Stimulated activated CD4-positive, alpha-beta T cell treated with anti-CD3 and anti-CD28 coated beads, Interleukin-1b, Interleukin-23, amount 100 ng/mL, for 24 hours (primary cell): Measurements from ENCODE around the gene GANC.
"Not testable (repeated sequence)": the region's sequence is repeated elsewhere in the genome, so short reads cannot be mapped to it uniquely, and the experiment has no call there.

Experiments used
- DNase-seq, 4 experiments: peaks; one replicate each; pipeline ENCODE4 v3.0.0-alpha.2; 2020; ENCODE audit warnings: low read depth in 4 of 4, low spot score in 1 of 4

GANC gene

DNA sequence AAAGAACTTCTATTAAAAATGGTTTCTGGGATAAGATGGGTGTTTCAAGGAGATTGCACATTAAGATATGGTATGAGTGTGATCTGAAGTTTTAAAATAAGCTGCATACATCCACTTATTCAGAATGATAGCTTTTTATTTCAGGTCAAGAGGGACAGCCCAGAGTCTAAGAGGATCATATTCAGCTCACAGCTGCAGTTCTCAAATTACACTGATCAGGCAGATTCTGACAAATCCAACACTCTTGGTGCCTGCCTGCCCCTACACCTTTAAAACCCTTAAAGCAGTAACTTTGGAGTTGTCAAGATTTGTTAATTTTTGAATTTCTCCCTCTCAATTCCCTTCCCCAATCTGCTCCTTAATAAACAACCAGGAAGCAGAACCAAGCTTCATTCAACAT is 9.3 kb downstream of the GANC start:
- DNase-seq, result no peak

- no peak for DNase-seq
Measured at GRCh38 chr15:42282926-42283325, 9.9 kb downstream of the GANC start.

- no peak for DNase-seq
Measured at GRCh38 chr15:42283671-42284070, 10.7 kb downstream of the GANC start.

DNA sequence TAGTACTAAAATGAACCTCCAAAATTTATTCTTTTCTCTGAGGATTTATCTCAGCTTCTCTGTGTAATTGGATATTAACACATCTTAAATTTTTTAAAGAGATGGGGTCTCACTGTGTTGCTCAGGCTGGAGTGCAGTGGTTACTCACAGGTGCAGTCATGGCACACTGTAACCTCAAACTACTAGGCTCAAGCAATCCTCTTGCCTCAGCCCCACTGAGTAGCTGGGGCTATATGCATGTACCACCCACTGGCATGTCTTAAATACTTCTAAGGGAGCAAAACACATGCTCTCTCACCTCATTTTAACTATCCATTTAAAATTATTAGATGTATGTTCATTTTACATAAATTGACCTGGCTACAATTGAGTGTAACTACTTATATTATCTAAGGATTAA is 11.6 kb downstream of the GANC start:
- DNase-seq, result no peak

GRCh38 chr15:42285034-42285433 is 12.0 kb downstream of the GANC start:
- DNase-seq, result no peak

GRCh38 chr15:42286445-42287029 is 13.5 kb downstream of the GANC start:
- no peak for DNase-seq

DNA sequence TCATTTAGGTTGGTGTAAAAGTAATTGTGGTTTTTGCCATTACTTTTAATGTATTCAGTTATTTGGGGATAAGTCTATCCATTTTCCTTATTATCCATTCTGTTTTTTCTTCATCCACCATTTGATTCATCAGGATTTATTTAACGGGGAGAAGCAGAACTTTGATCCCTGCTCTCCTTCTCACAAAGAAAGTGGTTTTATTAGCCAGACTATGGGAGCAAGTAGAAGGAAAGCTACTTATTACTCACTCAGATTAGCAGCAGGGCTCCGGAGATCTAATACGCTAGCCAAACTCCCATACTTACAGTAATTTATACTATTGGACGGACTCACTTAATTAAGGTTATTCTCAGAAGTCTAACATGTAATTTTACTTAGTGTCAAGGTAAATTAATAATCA is 14.9 kb downstream of the GANC start:
- no peak for DNase-seq

DNA sequence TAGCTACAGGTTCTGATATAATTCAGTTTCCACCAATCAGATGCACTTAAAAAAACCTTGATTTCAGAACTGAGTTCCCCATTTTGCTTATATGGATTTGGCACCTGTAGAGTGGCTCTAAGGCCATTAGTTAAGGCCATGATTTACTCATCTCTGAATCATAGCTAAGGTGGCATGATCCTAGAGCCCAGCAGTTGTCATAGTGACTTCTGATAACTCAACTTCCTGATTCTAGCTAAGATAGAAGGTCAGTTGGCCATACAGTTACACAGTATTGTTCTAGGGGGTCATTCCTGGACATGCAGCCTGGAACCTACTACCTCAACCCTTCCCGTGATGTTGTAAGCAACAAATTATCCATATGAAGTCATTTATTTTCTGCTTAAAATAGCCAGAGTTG is 16.2 kb downstream of the GANC start:
- DNase-seq, result no peak

- DNase-seq, result not testable (repeated sequence)
Measured at GRCh38 chr15:42301004-42301403, 28.0 kb downstream of the GANC start.

- DNase-seq, result no peak
Measured at GRCh38 chr15:42306681-42307080, 33.7 kb downstream of the GANC start.

DNA sequence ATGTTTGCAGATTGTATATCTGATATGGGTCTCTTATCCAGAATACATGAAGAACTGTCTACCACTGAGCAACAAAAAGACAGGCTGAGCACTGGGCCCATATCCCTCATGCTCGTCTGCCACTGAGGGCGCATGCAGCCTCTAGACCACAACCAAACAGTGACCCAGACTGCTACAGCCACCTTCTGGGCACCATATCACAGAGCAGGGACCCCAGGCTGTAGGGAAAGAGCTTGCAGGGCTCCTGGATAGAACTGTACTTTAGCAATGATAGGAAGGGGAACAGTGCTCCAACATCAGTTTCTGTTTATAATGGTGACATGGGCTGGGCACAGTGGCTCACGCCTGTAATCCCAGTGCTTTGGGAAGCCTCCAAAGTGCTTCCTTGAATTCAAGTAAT is 40.5 kb downstream of the GANC start:
- no peak for DNase-seq

DNA sequence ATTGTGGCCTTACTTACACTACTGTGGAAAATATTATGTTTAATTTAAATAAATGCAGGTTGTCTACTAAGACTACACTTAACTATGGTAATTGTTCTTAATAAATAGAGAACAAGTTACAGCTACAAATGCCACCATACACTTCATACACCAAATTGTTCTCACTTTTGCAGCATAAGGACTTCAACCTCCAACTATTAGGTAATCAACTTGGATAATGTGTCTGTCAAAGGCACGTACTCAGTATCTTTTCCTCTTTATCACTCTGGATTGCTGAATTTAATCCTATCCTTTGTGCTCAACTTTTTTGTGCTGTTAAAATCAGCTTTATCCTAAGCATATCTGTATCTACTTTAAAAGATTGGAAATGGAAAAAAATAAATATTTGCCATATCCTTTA is 41.8 kb downstream of the GANC start:
- DNase-seq, result no peak

- no peak for DNase-seq
Measured at GRCh38 chr15:42315521-42315920, 42.5 kb downstream of the GANC start.

DNA sequence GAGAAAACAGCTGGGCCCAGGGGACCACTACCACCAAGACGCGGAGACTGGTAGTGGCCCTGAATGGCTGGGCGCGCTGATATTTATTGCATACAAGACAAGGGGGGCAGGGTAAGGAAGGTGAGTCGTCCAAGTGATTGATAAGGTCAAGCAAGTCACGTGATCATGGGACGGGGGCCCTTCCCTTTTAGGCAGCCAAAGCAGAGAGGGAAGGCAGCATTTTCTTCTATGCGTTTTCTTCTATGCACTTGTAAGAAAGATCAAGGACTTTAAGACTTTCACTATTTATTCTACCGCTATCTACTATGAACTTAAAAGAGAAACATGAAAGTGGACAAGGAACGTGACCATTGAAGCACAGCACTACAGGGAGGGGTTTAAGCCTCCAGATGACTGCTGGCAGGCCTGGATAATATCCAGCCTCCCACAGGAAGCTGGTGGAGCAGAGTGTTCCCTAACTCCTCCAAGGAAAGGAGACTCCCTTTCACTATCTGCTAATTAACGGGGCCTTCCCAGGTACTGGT is 43.3 kb downstream of the GANC start:
- DNase-seq, result not testable (repeated sequence)

DNA sequence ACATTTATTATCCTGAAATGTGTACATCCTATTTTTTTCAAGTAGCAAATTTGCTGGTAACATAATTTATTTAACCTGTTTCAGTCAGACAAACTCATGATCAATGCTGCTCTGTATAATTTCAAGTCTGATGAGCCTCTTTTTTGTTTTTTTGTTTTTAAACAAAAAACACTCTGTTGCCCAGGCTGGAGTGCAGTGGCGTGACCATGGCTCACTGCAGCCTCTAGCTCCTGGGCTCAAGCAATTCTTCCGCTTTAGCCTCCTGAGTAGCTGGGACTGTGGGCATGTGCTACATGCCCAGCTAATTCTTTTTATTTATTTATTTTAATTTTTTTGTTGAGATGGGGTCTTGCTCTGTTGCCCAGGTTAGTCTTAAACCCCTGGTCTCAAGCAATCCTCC is 46.2 kb downstream of the GANC start:
- no peak for DNase-seq

GRCh38 chr15:42324308-42324707 is 51.3 kb downstream of the GANC start:
- DNase-seq, result no peak

DNA sequence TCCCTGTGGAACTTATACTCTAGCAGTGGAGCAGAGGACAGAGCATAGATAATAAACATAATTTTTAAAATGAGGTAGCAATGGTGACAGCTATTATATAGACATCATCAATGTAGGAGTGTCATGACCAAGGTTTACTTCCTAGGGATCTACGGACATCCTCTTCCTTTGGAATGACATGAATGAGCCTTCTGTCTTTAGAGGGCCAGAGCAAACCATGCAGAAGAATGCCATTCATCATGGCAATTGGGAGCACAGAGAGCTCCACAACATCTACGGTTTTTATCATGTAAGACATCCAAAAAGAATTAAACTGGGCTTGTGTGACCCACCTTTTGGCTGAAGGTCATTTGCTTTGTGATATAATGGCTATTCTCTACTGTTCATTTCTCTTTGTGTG is 56.2 kb downstream of the GANC start:
- no peak for DNase-seq

DNA sequence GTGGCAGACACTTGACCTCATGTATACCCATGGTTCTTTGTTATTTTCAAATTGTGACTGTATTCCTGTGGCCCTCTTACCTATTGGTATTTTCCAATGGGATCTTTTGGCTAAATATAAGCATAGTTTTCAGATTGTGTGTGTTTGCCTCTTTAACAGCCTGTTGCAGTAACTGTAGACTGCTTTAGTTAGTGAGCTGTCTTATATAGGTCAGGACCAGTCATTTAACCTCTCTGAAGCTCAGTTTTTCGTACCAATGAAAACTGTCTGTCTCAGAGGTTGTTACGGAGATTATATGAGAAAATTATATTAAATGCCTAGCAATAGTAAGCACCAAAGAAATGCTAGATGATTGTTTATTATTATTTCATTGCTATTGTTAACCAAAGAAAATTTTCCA is 57.0 kb downstream of the GANC start:
- DNase-seq, result no peak

GRCh38 chr15:42331235-42331634 is 58.2 kb downstream of the GANC start:
- DNase-seq, result no peak

GRCh38 chr15:42332331-42332730 is 59.3 kb downstream of the GANC start:
- no peak for DNase-seq

DNA sequence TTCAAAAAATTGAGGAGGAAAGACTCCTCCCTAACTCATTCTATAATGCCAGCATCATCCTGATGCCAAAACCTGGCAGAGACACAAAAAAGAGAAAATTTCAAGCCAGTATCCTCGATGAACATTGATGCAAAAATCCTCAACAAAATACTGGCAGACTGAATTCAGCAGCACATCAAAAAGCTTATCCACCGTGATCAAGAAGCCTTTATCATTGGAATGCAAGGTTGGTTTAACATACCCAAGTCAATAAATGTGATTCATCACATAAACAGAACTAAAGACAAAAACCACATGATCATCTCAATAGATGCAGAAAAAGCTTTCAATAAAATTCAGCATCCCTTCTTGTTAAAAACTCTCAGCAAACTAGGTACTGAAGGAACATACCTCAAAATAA is 62.1 kb downstream of the GANC start:
- no peak for DNase-seq

GRCh38 chr15:42336650-42337049 is 63.6 kb downstream of the GANC start:
- not testable (repeated sequence) for DNase-seq

DNA sequence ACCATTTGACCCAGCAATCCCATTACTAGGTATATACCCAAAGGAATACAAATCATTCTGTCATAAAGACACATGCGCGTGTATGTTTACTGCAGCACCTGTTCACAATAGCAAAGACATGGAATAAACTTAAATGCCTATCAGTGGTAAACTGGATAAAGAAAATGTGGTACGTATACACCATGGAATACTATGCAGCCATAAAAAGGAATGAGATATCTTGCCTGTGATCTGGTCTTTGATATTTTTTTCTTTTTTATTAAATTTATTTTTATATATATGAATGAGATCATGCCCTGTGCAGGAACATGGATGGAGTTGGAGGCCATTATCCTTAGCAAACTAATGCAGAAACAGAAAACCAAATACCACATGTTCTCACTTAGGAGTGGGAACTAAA is 64.1 kb downstream of the GANC start:
- not testable (repeated sequence) for DNase-seq

GRCh38 chr15:42338500-42338899 is 65.5 kb downstream of the GANC start:
- DNase-seq, result no peak
